Peyer's patch (tissue), 4 donors: Measurements from ENCODE around the gene CCR2. TPM values are rescaled to one million over a fixed set of nuclear protein-coding genes. Genes with fewer than 3 reads are reported as not detected.
A peak's percentile ranks its signal among the peaks of the same experiment; 100 is the strongest.

Source experiments
- DNase-seq, 3 donors: peaks; one replicate each; pipeline ENCODE4 v3.0.0-alpha.2; 2017 to 2019
- H3K27ac ChIP-seq, 4 donors: fragments of 200-600 bp; sonication (generic); one replicate each; pipeline ENCODE4 v1.5.1; 2016 to 2019
- H3K27me3 ChIP-seq, 2 donors: fragments of 200-600 bp; sonication (generic); one replicate each; pipeline ENCODE4 v1.5.1; 2019
- H3K36me3 ChIP-seq, 3 donors: fragments of 200-600 bp; sonication (generic); one replicate each; pipeline ENCODE4 v1.5.1; 2016 to 2019
- H3K4me1 ChIP-seq, 4 donors: fragments of 200-600 bp; sonication (generic); one replicate each; pipeline ENCODE4 v1.5.1; 2016 to 2019
- H3K4me3 ChIP-seq, 4 donors: fragments of 200-600 bp; sonication (generic); 1 replicate in 3 of 4; 2 replicates in 1 of 4; pipeline ENCODE4 v1.5.1; 2016 to 2019; ENCODE audit warnings: mild to moderate bottlenecking in 1 of 4
- H3K9me3 ChIP-seq, 4 donors: fragments of 200-600 bp; sonication (generic); one replicate each; pipeline ENCODE4 v1.5.1; 2016 to 2019; ENCODE audit warnings: mild to moderate bottlenecking in 1 of 4
- POLR2A ChIP-seq, 2 donors: fragments of 450-650 bp; IDR thresholded peaks; one replicate each; pipeline ENCODE4 v1.5.1; 2017; ENCODE audit warnings: antibody characterized with exemption in 2 of 2, mild to moderate bottlenecking in 2 of 2, moderate library complexity in 2 of 2
- total RNA-seq, 4 donors: library from RNA; depleted of rRNA; stranded (reverse); fragments of >200 nt; gene quantifications; one replicate each; pipeline ENCODE4 v1.1.0, GENCODE V29; 2016
- TF ChIP-seq, protein P1 (sequence below), 6 experiments: fragments of 450-650 bp in 4 of 6; fragments of 200-600 bp in 2 of 6; sonication (generic) in 1 of 6; IDR thresholded peaks; one replicate each; pipeline ENCODE4 v1.5.1; 2017 to 2019; ENCODE audit warnings: antibody characterized with exemption in 6 of 6, mild to moderate bottlenecking in 3 of 6, moderate library complexity in 1 of 6

Gene CCR2
- 1 to 10 TPM in 1 of 4 donors, under 1 TPM in 2, not detected in 1; 0.70 to 4.1 (median 0.80) TPM for total RNA-seq

DNA sequence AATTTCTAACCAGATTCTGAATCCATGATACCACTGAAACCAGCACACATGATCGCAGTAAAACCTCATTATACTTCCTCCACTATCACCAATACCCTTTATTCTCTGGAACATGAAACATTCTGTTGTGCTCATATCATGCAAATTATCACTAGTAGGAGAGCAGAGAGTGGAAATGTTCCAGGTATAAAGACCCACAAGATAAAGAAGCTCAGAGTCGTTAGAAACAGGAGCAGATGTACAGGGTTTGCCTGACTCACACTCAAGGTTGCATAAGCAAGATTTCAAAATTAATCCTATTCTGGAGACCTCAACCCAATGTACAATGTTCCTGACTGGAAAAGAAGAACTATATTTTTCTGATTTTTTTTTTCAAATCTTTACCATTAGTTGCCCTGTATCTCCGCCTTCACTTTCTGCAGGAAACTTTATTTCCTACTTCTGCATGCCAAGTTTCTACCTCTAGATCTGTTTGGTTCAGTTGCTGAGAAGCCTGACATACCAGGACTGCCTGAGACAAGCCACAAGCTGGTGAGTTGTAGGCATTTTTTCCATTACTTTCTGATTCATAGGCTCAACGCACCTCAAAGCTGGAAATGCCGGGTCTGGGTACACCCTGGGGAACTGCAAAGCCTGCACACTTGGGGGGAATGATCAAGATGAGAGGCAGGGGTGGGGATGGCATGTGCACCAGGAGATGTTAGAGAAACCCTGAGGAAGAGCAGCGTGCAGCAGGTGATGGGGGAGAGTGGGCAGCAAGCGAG is at the start of gene CCR2:
Gene CCR2, plus strand, starts transcription at position 465 of the 764 bp plus-strand sequence. CDS start 3,417 bp downstream, outside the sequence.
- no peak for DNase-seq
- no peaks in the 10 kb centered on the region for H3K36me3 ChIP-seq
- peak within 1 kb of the TSS; percentile 6 to 21 (median 13) for H3K4me3 ChIP-seq
- H3K27me3 ChIP-seq, result no peaks in the 10 kb centered on the region
- peak within 1 kb of the TSS; percentile 4 to 63 (median 18) for H3K27ac ChIP-seq
- TF ChIP-seq, protein P1, sequence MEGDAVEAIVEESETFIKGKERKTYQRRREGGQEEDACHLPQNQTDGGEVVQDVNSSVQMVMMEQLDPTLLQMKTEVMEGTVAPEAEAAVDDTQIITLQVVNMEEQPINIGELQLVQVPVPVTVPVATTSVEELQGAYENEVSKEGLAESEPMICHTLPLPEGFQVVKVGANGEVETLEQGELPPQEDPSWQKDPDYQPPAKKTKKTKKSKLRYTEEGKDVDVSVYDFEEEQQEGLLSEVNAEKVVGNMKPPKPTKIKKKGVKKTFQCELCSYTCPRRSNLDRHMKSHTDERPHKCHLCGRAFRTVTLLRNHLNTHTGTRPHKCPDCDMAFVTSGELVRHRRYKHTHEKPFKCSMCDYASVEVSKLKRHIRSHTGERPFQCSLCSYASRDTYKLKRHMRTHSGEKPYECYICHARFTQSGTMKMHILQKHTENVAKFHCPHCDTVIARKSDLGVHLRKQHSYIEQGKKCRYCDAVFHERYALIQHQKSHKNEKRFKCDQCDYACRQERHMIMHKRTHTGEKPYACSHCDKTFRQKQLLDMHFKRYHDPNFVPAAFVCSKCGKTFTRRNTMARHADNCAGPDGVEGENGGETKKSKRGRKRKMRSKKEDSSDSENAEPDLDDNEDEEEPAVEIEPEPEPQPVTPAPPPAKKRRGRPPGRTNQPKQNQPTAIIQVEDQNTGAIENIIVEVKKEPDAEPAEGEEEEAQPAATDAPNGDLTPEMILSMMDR (IDR thresholded peaks at IDR 0.05), result no peak
- TF ChIP-seq POLR2A (IDR thresholded peaks at IDR 0.05), result no peak
- peaks cover 0 to 15% (median 3%) of the 10 kb centered on the region in 4 donors for H3K4me1 ChIP-seq
- no peaks in the 10 kb centered on the region for H3K9me3 ChIP-seq

DNA sequence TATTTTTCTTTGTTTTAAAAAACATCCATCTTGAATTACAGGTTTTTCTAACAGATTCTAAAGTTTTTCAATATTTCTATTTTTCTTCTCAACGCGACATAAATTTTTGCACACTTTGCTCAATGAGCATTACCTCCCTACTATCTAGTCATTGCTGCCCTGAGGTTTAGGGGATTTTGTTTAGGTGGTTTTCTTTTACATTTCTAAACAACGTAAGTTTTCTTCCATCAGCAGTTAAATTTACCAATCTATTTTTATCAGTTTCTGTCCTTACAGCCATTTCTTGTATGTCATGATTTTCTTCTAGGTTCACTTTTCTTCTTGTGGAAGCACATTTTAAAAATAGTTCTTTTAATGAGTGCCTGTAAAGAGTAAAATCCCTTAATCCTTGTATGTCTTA is 49.2 kb upstream of the CCR2 start:
- Histone ChIP-seq H3K4me1 (peaks cover 0 to 3% (median 0%) of the 10 kb centered on the region in 4 donors), H3K9me3 (no peaks in the 10 kb centered on the region), H3K27me3 (no peaks in the 10 kb centered on the region), H3K4me3 (no peak overlapping the region), H3K36me3 (no peaks in the 10 kb centered on the region), H3K27ac (no peak overlapping the region)
- no peak for TF ChIP-seq POLR2A (IDR thresholded peaks at IDR 0.05)
- TF ChIP-seq, protein P1 (IDR thresholded peaks at IDR 0.05), result no peak
- DNase-seq, result no peak

DNA sequence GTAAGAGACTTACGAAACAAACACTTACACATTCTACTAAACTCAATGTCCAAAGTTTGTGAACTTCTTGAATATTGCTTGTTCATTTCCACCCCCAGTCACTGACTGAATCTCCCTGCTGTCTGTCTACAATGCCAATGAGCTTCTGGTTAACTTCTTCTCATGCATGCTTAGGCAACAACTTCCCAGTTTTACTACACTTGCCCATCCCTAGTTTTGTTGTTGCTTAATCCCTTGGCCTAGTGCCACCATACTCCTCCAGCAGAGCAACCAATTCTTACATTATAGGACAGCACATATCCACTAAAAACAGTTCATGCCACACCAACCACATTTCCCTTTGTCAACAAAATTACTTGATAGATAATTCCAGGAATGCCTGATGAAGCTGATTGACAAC is 40.9 kb upstream of the CCR2 start:
- H3K27ac ChIP-seq, result no peak overlapping the region
- DNase-seq, result peak in 1 of 3 donors; percentile 56

DNA sequence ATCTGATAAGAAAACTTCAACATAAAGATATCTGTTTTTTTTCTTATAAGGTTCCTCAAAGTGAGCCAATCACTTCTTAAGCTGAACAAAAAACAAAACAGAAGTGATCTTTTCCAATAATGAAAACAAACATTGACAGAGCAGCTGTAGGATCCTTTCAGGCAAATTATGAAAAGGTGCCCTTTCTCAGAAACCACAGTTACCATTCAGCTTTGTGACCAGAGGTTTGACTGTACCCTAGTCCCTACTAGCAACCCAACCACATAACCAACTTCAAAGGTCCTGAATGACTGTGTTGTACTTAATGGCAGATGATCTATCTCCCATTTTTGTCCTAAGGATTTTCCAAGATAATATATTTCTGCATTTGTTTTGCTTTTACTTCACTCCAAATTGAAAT is 39.4 kb upstream of the CCR2 start:
- Histone ChIP-seq H3K27ac (no peak overlapping the region), H3K4me1 (no peaks in the 10 kb centered on the region), H3K4me3 (no peak overlapping the region), H3K9me3 (no peaks in the 10 kb centered on the region), H3K36me3 (no peaks in the 10 kb centered on the region), H3K27me3 (no peaks in the 10 kb centered on the region)
- TF ChIP-seq, protein P1 (IDR thresholded peaks at IDR 0.05), result no peak
- TF ChIP-seq POLR2A (IDR thresholded peaks at IDR 0.05), result no peak
- no peak for DNase-seq

More for the DNA sequence above, 40.9 kb upstream of the CCR2 start:
- Histone ChIP-seq H3K36me3 (no peaks in the 10 kb centered on the region), H3K9me3 (no peaks in the 10 kb centered on the region), H3K4me3 (no peak overlapping the region), H3K4me1 (no peaks in the 10 kb centered on the region), H3K27me3 (no peaks in the 10 kb centered on the region)
- TF ChIP-seq, protein P1 (IDR thresholded peaks at IDR 0.05), result no peak
- no peak for TF ChIP-seq POLR2A (IDR thresholded peaks at IDR 0.05)

DNA sequence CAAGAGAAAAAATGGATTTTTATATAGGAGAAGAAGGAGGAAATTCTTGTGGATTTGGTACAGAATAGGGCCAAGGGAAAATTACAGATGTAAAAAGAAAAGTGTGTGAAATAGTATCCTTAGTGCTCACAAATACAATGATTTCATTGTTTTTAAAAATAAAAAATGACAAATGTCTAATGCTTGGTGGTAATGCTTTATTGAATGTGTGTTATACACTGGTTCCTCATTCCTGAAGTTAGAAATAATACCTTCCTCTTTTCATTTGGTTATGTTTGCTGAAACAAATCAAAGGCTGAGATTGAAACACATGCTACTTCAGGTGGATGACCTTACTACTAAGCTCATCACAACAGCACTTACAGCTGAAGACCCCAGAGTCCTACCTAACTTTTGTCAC is 37.7 kb upstream of the CCR2 start:
- no peak overlapping the region for H3K27ac ChIP-seq
- no peaks in the 10 kb centered on the region for H3K9me3 ChIP-seq
- H3K4me3 ChIP-seq, result no peak overlapping the region
- DNase-seq, result no peak
- H3K27me3 ChIP-seq, result no peaks in the 10 kb centered on the region
- H3K36me3 ChIP-seq, result no peaks in the 10 kb centered on the region
- H3K4me1 ChIP-seq, result no peaks in the 10 kb centered on the region
- TF ChIP-seq POLR2A (IDR thresholded peaks at IDR 0.05), result no peak
- TF ChIP-seq, protein P1 (IDR thresholded peaks at IDR 0.05), result no peak
